ENCODE results near the gene SLC2A3.
"Not testable (repeated sequence)": the region's sequence is repeated elsewhere in the genome, so short reads cannot be mapped to it uniquely, and the experiment has no call there.

Gene SLC2A3

GRCh38 chr12:7935590-7936581 lies at the start of gene SLC2A3:
Gene SLC2A3 (minus strand): TSS chr12:7936187. CDS start chr12:7936034, 153 bp downstream.
- in situ Hi-C loops (cut with MboI; ENCODE audit: low sequenced_read_pairs): loop anchor here (10.0 kb wide), 1 partner anchor 59 kb away; no protein-coding TSS in a partner anchor

GRCh38 chr12:7984900-7985299 lies 48.9 kb upstream of the SLC2A3 start:
- in situ Hi-C loops (cut with MboI; ENCODE audit: low sequenced_read_pairs): loop anchor here (25.0 kb wide), 1 partner anchor 123 kb away; the partner anchor contains the start of gene SLC2A14

DNA sequence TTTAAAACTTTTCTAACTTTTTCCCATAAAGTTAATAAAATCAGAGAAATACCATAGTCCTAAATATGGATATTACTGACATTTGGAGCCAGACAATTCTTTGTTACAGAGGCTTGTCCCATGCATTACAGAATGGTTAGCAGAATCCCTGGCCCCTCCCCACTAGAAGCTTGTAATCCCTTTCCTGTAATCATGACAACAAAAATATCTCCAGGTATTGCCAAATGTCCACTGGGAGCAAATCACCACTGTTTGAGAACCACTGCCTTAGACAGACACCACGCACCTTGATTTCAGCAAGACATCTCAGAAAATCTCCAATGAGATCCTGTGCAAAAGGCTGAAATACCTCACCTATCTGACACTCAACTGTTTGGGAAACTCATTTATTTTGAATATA lies 47.5 kb upstream of the SLC2A3 start:
- in situ Hi-C loops (cut with MboI; ENCODE audit: low sequenced_read_pairs): loop anchor here (25.0 kb wide), 1 partner anchor 121 kb away; the partner anchor contains the start of gene SLC2A14

GRCh38 chr12:7983019-7983418 lies 47.0 kb upstream of the SLC2A3 start:
- in situ Hi-C loops (cut with MboI; ENCODE audit: low sequenced_read_pairs): loop anchor here (25.0 kb wide), 1 partner anchor 121 kb away; the partner anchor contains the start of gene SLC2A14

DNA sequence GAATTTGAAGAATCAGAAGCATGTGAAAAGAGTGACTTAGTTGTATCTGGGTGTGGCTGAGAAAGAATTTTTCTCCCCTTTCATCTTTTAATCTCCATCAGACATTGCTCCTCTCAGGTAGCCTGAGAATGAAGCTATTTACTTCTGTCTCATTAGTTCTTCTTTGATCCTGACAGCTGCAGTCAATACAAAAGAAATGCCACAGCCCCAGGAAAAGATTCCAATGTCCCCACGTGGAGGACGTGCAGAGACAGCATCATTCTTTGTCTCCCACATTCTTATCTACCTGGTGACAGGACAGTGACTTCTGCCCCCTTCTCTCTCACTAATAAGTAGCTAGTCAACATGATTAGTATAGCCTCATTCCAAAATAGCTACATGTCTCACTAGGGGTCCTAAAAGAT lies 46.3 kb upstream of the SLC2A3 start:
- in situ Hi-C loops (cut with MboI; ENCODE audit: low sequenced_read_pairs): loop anchor here (25.0 kb wide), 1 partner anchor 120 kb away; the partner anchor contains the start of gene SLC2A14

DNA sequence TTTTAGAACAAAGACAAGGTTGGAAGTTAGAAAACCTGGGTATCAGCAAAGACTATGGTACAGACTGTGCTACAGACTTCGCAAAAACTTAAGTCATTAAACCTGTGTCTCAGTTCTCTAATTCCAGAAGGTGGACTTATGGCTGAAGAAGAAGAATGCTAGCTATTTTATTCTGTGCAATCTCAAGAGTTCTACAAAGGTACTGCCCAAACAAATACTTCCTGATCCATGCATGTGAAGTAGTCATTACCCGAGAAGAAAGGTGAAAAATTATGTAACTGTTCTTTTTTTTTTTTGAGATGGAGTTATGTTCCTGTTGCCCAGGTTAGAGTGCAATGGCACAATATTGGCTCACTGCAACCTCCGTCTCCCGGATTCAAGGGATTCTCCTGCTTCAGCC lies 45.5 kb upstream of the SLC2A3 start:
- in situ Hi-C loops (cut with MboI; ENCODE audit: low sequenced_read_pairs): loop anchor here (25.0 kb wide), 1 partner anchor 119 kb away; the partner anchor contains the start of gene SLC2A14

DNA sequence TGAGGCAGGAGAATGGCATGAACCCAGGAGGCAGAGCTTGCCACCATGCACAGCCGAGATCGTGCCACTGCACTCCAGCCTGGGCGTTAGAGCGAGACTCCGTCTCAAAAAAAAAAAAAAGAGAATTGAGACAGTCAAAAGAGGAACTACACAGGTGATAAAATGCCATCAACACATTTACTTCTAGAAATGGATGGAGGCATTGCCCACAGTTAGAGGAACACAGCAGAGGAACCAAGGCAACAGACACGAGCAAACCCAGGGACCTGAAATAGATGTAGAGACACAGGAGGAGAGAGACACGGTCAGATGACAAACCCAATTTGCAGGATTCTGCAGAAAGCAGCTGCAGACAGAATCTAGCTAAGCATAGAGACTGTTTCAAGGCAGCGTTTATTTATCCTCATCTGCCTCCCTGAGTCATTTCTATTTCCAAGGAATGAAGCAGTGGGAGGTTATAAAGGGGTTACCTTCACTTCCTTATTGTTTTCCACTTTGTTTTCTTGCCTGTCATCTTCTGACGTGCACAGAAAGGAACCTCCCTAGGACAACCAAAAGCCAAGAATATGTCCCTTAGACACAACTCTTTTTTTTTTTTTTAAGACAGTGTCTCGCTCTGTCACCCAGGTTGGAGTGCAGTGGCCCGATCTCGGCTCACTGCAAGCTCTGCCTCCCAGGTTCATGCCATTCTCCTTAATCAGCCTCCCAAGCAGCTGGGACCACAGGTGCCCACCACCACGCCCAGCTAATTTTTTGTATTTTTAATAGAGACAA lies 41.6 kb upstream of the SLC2A3 start:
- in situ Hi-C loops (cut with MboI; ENCODE audit: low sequenced_read_pairs): loop anchor here (25.0 kb wide), 1 partner anchor 115 kb away; the partner anchor contains the start of gene SLC2A14

- in situ Hi-C loops (cut with MboI; ENCODE audit: low sequenced_read_pairs): no loop called here
Observed at GRCh38 chr12:7973457-7973825, 37.5 kb upstream of the SLC2A3 start.

GRCh38 chr12:7972734-7973456 lies 36.9 kb upstream of the SLC2A3 start:
- in situ Hi-C loops (cut with MboI; ENCODE audit: low sequenced_read_pairs): no loop called here

DNA sequence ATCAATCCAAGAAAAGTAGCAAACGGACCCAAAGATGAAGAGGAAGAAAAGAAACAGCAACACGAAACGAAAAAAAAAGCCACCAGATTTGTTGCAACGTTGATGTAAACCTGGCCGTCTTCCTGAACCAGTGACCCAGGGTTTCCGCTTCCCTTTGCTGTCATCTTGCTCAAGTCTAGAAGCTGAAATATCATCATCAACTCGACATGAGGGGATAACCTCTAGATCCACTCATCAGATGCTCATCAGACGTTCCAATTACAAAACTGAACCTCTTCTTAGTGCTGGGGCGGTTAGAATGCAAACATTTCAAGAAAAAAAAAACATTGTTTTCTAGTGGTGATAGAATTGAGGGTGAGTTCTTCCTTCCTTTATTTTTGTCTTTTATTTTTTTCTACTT lies 36.3 kb upstream of the SLC2A3 start:
- in situ Hi-C loops (cut with MboI; ENCODE audit: low sequenced_read_pairs): not testable (repeated sequence)

DNA sequence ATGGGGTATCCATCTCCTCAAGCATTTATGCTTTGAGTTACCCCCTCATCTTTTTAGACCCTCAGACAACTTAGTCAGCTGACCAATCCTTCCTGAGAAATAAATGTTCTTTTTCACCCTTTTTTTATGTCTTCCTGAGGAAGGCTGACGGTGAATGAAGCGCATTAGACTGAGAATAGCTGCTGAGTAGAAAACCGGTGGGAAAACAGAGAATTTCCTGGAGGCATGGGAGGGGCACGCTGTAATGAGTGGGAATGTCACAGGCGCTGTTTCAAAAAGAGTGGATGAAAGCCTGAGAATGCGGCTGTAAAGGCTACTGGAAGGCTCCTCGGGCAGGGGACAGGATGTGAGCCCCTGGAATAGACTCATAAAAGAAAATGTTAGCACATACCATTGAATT lies 35.8 kb upstream of the SLC2A3 start:
- in situ Hi-C loops (cut with MboI; ENCODE audit: low sequenced_read_pairs): not testable (repeated sequence)

- in situ Hi-C loops (cut with MboI; ENCODE audit: low sequenced_read_pairs): no loop called here
Observed at GRCh38 chr12:7970475-7971252, 34.7 kb upstream of the SLC2A3 start.

- in situ Hi-C loops (cut with MboI; ENCODE audit: low sequenced_read_pairs): no loop called here
Observed at GRCh38 chr12:7966563-7966962, 30.6 kb upstream of the SLC2A3 start.

GRCh38 chr12:7964669-7965068 lies 28.7 kb upstream of the SLC2A3 start:
- in situ Hi-C loops (cut with MboI; ENCODE audit: low sequenced_read_pairs): not testable (repeated sequence)

DNA sequence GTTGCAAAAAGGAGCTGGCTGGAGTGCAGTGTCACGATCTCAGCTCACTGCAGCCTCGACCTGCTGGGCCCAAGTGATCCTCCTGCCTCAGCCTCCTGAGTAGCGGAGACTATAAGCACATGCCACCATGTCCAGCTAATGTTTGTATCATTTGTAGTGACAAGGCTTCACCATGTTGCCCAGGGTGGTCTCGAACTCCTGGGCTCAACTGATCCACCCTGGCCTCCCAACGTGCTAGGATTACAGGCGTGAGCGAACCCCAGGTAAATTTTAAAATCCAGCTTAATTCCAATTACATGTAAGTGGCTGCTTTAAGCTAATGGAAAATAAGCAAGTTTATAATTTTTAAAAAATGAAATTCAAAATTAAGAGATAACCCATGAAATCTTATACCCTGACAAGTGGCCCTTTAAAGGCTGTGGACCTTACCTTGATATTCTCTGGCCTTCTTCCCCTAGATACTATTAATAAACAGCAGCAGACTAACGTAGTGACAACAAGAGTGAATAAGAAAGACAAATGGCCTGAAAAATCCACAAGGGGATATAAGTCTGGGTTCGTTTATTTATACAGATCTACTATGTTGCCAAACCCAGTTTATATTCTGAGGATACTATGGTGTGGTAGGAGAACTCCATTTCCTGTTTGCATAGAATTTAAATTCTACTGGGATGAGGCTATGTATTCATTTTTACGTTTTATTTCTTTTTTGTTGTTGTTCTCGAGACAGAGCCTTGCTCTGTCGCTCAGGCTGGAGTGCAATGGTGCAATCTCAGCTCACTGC lies 25.6 kb upstream of the SLC2A3 start:
- in situ Hi-C loops (cut with MboI; ENCODE audit: low sequenced_read_pairs): no loop called here

DNA sequence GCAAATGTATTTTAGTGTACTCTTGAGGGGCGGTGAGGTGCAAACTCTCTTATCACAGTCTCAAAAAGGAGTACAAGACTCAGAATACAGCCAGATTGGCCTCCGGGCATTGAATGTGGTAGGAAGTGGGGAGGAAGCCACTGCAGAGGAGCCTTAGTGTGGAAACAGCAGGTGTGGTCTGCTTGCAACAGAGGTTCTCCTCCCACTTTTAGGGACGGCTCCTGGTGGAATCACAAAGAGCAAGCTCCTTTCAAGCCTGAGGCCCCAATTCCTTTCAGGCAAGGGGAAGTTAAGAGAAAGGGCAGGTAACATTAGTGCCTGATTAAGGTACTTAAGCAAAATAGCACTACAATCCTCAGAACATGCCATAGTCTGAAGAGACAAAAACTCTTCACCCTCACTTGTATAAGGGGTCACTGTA lies 23.7 kb upstream of the SLC2A3 start:
- in situ Hi-C loops (cut with MboI; ENCODE audit: low sequenced_read_pairs): no loop called here

- in situ Hi-C loops (cut with MboI; ENCODE audit: low sequenced_read_pairs): no loop called here
Observed at GRCh38 chr12:7959278-7959677, 23.3 kb upstream of the SLC2A3 start.

GRCh38 chr12:7954877-7955276 lies 18.9 kb upstream of the SLC2A3 start:
- in situ Hi-C loops (cut with MboI; ENCODE audit: low sequenced_read_pairs): not testable (repeated sequence)

DNA sequence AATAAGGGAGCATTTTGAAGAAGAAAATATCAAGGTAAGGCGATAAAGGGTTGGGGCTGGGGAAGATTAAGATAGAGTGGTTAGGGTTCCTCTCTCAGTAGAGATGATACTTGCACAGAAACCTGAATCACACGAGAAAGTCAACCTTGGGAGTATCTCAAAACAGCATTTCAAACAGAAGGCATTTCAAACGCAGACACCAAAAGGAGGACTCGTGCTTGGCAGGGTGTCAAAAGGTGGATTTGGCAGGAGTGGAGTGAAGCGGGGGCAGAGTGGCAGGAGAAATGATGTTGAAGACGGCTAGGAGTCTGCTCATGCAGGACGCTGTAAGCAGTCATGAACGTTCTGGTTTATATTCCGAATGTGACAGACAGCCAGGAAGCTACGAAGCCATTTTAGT lies 18.4 kb upstream of the SLC2A3 start:
- in situ Hi-C loops (cut with MboI; ENCODE audit: low sequenced_read_pairs): not testable (repeated sequence)
